GM10248 (cell line): Measurements from ENCODE around the gene FRG2.
"Not testable (repeated sequence)": the region's sequence is repeated elsewhere in the genome, so short reads cannot be mapped to it uniquely, and the experiment has no call there.

Source experiments
- CTCF ChIA-PET: fragments of 300-600 bp; sonication (Branson Sonifier 250); formaldehyde crosslinking; extraction: SDS; loops from one replicate; lab custom pipeline; 2021; ENCODE audit warnings: antibody characterized with exemption; lab: Yijun Ruan, JAX
- POLR2A ChIA-PET: fragments of 350-650 bp; sonication (Branson Sonifier 250); formaldehyde crosslinking; extraction: SDS; loops from one replicate; lab custom pipeline; 2020; ENCODE audit warnings: antibody characterized with exemption; lab: Yijun Ruan, JAX
- DNase-seq: peaks from one replicate; pipeline ENCODE4 v3.0.0; 2012; ENCODE audit errors: extremely low spot score
- CTCF ChIP-seq: IDR thresholded peaks from 2 replicates; pipeline ENCODE4 v1.5.1; 2012; ENCODE audit warnings: mild to moderate bottlenecking, low read depth; ENCODE audit errors: extremely low read depth, missing control alignments, control extremely low read depth

FRG2 gene

GRCh38 chr4:189981970-189982369 lies 45.1 kb downstream of the FRG2 start:
- CTCF ChIA-PET = no interaction called here
- POLR2A ChIA-PET = no interaction called here
- DNase-seq = no peak
- no peak for TF ChIP-seq CTCF

- POLR2A ChIA-PET, CTCF ChIA-PET, DNase-seq: not testable (repeated sequence)
Observed at GRCh38 chr4:189980292-189980691, 46.8 kb downstream of the FRG2 start.

- CTCF ChIA-PET = no interaction called here
- no peak for DNase-seq
Observed at GRCh38 chr4:189979196-189980047, 47.6 kb downstream of the FRG2 start.

More at GRCh38 chr4:189979196-189980047, 47.6 kb downstream of the FRG2 start:
- POLR2A ChIA-PET = interaction anchor here (0.6 kb wide), 1 partner anchor 15 kb away, joined by 3 read pairs; no protein-coding TSS in a partner anchor
- TF ChIP-seq CTCF = no peak
